ENCODE data around the gene TSPOAP1. TPM values are rescaled to one million over a fixed set of nuclear protein-coding genes. Genes with fewer than 3 reads are reported as not detected.

Gene TSPOAP1
- total and polyA plus RNA-seq, 10 of the 15 experiments (the other 5 are each of a cell fraction or from before 2014, with no cell fraction given) = 0.58 to 16.4 (median 4.2) TPM; not detected in 1

- peak; percentile 51; the same call in 1 of the 2 replicates for TF ChIP-seq ZBTB40 (IDR thresholded peaks at IDR 0.05; ENCODE audit: borderline replicate concordance)
- TF ChIP-seq, protein P1, sequence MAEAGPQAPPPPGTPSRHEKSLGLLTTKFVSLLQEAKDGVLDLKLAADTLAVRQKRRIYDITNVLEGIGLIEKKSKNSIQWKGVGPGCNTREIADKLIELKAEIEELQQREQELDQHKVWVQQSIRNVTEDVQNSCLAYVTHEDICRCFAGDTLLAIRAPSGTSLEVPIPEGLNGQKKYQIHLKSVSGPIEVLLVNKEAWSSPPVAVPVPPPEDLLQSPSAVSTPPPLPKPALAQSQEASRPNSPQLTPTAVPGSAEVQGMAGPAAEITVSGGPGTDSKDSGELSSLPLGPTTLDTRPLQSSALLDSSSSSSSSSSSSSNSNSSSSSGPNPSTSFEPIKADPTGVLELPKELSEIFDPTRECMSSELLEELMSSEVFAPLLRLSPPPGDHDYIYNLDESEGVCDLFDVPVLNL (IDR thresholded peaks at IDR 0.05; ENCODE audit: low read depth, low read length) = no peak
- TF ChIP-seq IRF4 (IDR thresholded peaks at IDR 0.05; ENCODE audit: low read depth, low read length) = peak; percentile 44; the same call in 1 of the 2 replicates
- peak; percentile 92 for TF ChIP-seq TAF1 (IDR thresholded peaks at IDR 0.05; ENCODE audit: borderline replicate concordance, low read depth, low read length)
- TF ChIP-seq, protein P2, sequence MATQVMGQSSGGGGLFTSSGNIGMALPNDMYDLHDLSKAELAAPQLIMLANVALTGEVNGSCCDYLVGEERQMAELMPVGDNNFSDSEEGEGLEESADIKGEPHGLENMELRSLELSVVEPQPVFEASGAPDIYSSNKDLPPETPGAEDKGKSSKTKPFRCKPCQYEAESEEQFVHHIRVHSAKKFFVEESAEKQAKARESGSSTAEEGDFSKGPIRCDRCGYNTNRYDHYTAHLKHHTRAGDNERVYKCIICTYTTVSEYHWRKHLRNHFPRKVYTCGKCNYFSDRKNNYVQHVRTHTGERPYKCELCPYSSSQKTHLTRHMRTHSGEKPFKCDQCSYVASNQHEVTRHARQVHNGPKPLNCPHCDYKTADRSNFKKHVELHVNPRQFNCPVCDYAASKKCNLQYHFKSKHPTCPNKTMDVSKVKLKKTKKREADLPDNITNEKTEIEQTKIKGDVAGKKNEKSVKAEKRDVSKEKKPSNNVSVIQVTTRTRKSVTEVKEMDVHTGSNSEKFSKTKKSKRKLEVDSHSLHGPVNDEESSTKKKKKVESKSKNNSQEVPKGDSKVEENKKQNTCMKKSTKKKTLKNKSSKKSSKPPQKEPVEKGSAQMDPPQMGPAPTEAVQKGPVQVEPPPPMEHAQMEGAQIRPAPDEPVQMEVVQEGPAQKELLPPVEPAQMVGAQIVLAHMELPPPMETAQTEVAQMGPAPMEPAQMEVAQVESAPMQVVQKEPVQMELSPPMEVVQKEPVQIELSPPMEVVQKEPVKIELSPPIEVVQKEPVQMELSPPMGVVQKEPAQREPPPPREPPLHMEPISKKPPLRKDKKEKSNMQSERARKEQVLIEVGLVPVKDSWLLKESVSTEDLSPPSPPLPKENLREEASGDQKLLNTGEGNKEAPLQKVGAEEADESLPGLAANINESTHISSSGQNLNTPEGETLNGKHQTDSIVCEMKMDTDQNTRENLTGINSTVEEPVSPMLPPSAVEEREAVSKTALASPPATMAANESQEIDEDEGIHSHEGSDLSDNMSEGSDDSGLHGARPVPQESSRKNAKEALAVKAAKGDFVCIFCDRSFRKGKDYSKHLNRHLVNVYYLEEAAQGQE (IDR thresholded peaks at IDR 0.05; ENCODE audit: low read depth, low read length) = peak; percentile 55; the same call in 1 of the 2 replicates
- peak; percentile 70; the same call in 1 of the 2 replicates for TF ChIP-seq ZBED1 (IDR thresholded peaks at IDR 0.05; ENCODE audit: borderline replicate concordance)
- TF ChIP-seq POLR2A (IDR thresholded peaks at IDR 0.05; ENCODE audit: low read depth, low read length) = peak; percentile 82
- no peak for TF ChIP-seq FOXK2 (IDR thresholded peaks at IDR 0.05)
- TF ChIP-seq, protein P3, sequence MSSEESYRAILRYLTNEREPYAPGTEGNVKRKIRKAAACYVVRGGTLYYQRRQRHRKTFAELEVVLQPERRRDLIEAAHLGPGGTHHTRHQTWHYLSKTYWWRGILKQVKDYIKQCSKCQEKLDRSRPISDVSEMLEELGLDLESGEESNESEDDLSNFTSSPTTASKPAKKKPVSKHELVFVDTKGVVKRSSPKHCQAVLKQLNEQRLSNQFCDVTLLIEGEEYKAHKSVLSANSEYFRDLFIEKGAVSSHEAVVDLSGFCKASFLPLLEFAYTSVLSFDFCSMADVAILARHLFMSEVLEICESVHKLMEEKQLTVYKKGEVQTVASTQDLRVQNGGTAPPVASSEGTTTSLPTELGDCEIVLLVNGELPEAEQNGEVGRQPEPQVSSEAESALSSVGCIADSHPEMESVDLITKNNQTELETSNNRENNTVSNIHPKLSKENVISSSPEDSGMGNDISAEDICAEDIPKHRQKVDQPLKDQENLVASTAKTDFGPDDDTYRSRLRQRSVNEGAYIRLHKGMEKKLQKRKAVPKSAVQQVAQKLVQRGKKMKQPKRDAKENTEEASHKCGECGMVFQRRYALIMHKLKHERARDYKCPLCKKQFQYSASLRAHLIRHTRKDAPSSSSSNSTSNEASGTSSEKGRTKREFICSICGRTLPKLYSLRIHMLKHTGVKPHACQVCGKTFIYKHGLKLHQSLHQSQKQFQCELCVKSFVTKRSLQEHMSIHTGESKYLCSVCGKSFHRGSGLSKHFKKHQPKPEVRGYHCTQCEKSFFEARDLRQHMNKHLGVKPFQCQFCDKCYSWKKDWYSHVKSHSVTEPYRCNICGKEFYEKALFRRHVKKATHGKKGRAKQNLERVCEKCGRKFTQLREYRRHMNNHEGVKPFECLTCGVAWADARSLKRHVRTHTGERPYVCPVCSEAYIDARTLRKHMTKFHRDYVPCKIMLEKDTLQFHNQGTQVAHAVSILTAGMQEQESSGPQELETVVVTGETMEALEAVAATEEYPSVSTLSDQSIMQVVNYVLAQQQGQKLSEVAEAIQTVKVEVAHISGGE (CRISPR knock-in tag; IDR thresholded peaks at IDR 0.05) = no peak
- TF ChIP-seq ELK1 (IDR thresholded peaks at IDR 0.05; ENCODE audit: low read depth, low read length) = peak; percentile 95
- peak; percentile 61 for TF ChIP-seq YY1 (IDR thresholded peaks at IDR 0.05; ENCODE audit: low read depth, low read length)
- no peak for TF ChIP-seq BRCA1 (IDR thresholded peaks at IDR 0.05; ENCODE audit: low read depth, low read length)
- peak; percentile 74; the same call in 1 of the 2 replicates for TF ChIP-seq TARDBP (IDR thresholded peaks at IDR 0.05; ENCODE audit: borderline replicate concordance)
- no peak for TF ChIP-seq CBX5 (IDR thresholded peaks at IDR 0.05; ENCODE audit: low read depth)
- peak; percentile 98 for TF ChIP-seq EP300 (IDR thresholded peaks at IDR 0.05; ENCODE audit: borderline replicate concordance in 1 of 2, control insufficient read depth in 1 of 2, low read depth in 2 of 2, low read length in 2 of 2)
Observed at GRCh38 chr17:58337600-58338453, 9.2 kb upstream of the TSPOAP1 start (continued).

Measured in GM12878 (cell line).